HG02852 (cell line): ENCODE results near the gene PEAR1.

Experiments
- ATAC-seq: cut with Tn5 transposase; IDR thresholded peaks from one replicate; pipeline ENCODE4 v1.9.1; 2021; ENCODE audit warnings: mild to moderate bottlenecking, moderate library complexity; ENCODE audit not compliant: unreplicated experiment

PEAR1 gene

DNA sequence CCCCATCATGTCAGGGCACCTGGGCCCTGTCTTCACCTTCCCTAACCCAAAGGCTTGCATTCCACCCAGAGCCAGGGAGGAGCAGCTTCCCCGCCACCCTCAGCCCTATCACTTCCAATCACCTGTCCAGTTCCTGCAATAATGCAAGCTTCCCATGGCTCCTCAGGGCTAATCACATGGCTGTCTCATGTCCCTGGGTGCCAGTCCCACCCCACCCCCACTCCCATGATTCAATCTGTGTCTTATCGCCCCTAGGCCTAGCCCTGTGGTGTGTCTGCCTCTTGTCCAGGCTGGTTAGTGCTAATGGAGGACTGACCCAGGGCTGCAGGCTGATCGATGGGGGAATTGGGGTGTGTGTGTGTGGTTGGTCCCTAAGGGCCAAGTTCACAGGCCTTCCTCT lies 11.0 kb upstream of the PEAR1 start:
- no peak for ATAC-seq

DNA sequence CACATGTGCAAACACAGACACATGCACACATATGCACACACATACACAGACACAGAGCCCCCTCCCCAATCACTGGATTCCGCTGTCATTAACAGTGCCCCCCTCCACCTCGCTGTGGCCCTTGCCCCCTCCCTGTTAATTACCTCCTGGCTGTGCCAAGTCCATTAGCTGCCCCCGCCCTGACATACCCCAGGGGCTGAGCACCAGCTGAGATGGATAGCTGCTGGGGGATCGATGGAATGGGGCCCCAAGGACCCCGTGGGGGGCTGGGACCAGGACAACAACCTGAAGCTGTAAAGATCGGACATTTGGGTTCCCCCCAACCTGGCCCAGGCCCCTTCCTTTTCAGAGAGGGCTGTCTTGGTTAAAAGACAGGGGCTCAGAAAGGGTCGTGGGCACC lies 9.6 kb upstream of the PEAR1 start:
- ATAC-seq: no peak

DNA sequence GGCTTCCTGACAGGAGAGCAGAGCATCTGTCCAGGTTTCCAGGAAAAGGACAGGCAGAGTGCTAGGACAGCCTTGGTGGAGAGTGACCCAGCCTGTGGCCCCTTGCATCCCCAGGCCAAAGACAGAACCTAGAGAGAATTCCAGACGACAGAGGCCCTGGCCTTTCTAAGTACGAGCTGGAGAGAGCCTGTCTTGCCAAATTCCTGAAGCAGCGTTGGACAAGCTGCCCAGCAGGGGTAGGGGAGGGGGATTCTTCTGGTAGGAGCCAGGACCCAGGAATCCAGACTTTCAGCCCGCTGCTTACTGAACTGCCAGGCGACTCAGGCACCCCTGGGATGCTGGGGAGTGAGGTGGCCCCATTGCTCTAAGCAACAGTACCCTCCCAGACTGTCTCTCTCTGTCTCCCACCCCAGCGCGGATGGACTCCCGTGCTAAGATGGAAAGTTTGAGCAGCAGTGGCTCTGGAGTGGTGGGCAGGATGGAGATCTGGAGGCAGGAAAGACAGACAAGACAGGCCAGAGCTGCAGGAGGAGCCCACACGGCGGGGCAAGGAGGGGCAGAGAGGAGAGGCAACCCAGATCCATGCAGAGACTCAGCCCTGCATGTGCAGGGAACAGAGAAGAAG lies 8.8 kb upstream of the PEAR1 start:
- ATAC-seq: no peak

DNA sequence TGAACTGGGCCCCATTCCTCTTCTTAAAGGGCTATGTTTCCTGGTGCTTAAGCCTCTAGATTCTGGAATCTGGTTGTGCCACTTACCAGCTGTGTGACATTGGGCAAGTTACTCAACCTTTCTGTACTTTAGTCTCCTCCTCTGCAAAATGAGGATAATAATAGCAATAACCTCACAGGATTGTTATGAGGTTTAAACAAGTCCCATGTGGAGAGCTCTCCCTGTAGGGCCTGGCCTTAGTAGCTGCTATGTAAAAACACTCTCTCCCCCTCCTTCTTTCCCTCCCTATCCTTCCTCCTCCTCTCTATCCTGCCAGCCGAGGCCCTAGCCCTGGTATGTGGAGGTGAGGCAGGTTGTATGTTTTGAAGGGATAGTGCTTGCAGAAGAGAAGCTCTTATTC lies 8.2 kb upstream of the PEAR1 start:
- no peak for ATAC-seq

DNA sequence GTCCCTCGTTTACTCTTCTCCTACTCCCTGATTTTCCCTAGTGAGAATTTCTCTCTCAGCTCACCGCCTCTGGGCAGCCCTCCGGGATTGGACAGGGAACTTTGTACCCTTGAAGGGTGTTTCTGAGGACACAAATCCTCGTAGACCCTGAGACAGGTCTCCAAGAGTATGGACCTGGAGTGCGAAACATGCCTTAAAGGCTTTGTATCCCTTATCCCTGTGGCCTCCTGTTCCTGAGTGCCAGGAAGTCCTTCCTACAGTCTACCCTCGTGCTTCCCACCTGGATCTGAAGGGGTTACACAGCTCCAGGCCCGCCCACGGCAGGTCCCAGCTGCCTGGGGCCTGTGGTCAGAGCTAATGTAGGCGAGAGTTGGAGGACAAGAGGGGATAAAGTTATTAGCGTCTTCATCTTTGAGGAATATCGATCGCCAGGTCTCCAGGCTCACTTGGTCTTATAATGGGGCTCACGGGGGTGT lies 7.6 kb upstream of the PEAR1 start:
- no peak for ATAC-seq

DNA sequence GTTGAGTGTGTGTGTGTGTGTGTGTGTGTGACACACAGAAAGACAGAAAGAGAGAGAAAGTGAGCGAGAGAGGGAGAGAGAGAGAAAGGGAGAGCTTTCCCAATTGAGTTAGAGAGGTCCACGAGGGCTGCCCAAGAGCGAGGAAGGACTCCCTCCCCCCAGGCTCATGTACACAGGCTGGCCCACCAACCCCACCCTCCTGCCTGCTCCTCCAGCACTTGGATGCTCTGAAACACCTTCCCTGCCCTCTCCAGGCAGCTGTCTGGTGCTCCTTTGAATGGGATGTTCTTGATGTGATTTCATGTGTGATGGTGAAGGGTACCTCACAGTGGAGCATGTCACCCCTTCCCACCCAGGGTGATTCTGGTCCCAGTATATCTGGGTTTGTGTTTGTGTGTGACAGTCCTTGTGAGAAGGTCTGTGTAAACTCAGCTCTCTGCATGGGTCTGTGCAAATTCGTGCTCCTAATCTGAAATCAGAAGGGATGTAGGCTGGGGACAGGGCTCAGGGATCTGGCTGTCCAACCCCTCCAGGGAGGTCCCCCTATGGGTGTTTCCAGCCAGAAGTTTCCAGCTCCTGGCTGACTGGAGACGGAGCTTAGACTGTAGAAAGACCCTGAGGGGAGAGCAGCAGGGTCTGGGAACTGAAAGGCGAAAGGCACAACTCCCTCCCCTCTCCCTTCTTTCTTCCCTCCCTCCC lies 6.8 kb upstream of the PEAR1 start:
- no peak for ATAC-seq

DNA sequence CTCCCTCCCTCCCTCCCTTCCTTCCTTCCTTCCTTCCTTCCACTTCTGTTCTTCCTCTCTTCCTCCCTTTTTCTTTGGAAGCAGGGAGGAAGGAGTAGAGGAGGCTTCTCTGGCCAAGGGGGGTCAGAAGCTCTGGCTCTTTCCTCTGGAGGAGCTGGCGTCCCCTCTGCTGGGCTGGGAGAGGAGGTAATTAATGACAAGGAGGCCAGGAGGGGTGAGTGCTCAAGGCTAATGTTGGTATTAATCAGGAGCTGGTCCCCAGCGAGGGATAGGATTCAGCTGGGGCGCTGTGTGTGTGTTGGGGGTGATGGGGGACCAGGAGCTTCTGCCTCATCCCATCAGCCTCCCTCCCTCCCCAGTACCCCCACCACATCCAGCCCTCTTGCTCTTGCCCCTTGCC lies 6.2 kb upstream of the PEAR1 start:
- ATAC-seq: no peak

DNA sequence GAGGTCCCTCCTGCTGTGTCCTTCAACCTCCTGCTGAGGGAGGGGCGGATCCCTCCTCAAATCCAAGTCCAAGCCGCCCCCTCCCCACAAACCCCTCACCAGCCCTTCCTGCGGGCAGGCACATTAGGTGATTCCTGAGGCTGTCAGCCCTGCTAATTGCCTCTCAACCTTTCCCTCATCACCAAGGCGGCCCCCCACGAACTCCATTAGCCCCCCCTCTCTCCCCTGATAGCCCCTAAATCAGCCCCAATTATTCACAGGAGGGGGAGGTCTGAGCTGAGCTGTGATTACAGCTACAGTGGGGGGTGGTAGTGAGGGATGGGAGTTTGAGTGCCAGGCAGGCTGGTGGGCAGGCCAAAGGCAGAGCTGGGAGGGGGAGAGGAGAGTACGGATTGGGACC lies 5.8 kb upstream of the PEAR1 start:
- no peak for ATAC-seq

DNA sequence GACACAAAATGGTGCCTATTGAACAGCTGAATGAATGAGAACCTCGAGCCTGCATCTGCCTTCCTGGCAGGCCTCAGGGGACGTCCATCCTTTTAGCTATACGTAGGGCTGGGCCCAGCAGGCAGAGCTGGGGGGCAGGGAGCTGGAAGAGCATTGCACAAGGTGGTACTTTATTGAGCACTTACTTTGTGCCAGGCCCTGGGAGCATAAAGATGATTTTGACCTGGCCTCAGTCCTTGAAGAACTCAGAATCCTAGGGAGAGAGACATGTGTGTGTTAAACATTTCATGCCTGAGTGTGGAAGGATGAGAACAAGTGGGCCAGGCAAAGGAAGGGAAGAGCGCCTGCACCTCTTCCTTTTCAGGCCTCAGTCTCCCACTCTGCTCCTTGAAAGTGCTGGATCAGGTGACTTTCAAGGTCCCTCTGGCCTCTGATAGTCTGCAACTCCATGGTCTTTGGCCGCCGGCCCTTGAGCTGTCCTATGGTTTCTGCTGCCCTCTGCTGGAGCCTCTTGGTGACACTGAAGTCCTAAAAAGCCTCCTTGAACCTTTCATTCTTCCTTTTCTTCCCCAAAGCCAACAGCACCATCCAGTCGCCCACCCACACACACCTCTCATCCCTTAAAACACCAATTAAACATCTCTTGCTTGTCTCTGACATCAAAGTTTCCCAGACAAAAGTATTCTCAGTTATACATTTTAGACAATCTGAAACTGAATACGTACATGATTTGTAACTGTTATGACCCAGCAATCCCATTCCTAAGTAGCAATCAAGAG lies 3.5 kb upstream of the PEAR1 start:
- no peak for ATAC-seq

DNA sequence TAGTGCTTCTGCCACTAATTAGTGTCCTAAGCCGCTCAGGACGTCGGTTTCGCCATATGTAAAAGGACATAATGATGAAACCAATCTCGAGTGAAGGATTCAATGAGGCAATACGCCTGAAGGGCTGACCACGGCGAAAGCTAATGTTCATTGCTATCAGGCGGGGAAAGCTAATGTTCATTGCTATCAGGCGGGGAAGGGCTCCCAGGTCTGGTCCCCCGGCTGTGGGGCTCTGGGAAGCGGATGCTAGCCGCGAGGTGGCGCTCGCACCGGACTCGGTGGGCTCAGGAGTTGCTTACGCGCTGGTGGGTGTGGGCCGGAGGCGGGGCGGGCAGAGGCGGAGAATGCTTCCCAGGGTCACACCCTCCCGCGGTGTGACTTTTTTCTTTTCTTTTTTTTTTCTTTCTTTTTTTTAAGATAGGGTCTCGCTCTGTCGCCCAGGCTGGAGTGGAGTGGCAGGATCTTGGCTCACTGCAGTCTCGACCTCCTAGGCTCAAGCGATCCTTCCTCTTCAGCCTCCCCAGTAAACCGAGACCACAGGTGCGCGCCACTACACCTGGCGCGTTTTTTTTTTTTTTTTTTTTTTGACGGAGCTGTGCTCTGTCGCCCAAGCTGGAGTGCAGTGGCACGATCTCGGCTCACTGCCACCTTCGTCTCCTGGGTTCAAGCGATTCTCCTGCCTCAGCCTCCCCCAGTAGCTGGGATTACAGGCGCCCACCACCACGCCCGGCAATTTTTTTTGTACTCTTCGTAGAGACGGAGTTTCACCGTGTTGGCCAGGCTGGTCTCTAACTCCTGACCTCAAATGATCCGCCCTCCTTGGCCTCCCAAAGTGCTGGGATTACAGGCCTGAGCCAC lies 1.1 kb upstream of the PEAR1 start:
- peak; percentile 67 for ATAC-seq

DNA sequence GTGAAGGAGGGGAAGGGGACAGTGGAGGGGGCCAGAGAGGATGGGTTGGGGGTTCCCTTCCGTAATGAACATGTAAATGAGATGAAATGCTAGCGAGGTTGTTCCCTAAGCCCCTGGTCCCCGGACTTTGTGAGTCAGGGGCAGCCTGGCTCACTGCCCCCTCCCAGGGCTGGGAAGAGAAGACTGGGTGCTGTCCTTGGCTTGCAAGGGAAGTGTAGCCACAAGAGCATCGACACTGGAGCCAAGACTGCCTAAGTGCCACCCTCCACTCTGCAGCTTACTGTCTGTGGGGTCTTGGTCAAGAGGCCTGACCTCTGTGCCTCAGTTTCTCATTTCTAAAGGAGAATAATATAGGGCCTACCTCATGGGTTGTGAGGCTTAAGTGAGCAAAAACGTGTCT lies 483 bp downstream of the PEAR1 start:
- ATAC-seq: no peak

DNA sequence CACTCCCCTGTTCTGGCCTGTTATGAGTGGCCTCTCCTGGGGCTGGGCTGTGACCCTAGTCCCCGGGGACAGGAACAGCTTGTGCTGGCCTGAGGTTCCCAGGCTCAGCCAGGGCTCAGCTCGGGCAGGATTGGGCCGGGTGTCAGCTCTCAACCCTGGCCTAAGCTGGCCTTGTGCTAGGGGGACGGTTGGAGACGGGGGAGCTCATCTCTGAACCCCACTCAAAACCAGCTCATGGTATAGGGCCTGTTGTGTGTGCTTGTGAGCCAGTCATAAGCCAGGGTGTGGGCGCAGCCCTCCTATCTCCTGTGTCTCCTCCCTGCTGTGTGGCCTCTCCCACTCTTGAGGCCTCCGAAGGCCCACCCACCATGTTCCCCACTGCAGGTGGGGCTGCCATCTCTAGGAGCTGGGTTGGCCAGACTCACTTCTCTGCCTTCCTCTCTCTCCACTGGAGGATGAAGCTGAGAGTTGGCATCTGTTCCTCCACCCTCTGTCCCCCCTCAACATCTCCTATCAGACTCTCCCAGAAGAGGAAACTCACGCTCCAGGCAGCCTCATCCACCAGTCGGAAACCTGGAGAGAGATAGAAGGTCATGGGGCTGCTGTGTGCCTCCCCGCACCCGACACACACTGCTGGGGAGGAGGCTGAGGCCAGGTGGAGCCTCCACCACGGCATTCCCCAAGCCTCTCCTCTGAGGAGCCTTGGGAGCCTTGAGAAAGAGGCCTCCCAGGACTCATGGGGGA lies 1.4 kb downstream of the PEAR1 start:
- ATAC-seq: no peak

DNA sequence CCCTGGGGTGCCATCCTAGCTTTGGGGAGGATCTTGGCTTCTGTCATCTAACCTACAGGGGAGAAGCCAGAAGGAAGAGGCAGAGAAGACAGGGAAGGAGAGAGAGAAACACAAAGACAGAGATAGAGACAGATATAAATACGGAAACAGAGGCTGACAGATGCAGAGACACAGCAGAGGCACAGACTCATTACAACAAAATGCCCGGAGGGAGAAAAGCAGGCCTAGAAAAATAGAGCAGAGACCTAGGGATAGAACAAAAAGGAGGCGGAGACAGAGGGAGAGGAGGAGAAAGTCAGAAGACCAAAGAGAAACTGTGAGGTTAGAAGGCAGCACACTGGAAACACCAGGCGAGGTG lies 1.9 kb downstream of the PEAR1 start:
- no peak for ATAC-seq

DNA sequence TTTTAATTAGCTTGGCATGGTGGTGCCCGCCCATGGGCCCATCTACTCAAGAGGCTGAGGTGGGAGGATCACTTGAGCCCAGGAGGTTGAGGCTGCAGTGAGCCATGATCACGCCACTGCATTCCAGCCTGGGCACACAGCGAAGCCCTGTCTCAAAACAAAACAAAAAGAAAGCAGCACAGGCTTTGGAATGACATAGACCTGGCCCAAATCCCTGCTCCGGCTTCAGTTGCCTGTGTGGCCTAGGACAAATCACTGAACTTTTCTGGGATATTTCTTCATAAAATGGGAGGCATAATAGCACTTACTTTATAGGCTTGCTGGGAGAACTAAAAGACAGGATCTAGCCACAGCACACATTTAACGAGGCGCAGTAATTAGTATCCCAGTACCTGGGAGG lies 2.4 kb downstream of the PEAR1 start:
- ATAC-seq: no peak

DNA sequence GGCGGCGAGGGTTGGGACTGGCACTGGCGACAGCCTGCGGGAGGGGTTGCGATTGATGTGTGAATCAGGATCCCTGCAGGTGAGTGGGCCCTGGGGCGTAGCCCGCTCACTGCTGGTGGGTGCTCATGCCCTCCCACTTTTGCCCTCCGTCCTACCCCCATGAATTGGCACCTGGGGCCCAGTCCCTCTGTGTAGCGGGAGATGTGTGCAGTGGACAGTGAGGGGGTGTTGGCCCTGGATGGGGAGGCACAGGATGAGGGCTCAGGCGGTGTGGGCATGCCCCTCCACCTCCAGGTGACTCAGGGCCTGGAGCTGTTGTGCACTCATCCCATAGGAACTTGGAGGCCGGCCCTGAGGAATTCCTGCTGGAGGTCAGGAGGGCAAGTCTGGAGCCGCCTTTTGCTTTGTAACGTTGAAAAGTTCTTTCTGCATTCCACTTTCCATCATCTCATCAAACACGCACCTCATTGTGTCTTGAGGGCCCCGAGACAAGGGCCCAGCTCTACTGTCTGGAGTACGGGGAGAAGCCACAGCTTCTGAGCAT lies 3.0 kb downstream of the PEAR1 start:
- ATAC-seq: no peak

DNA sequence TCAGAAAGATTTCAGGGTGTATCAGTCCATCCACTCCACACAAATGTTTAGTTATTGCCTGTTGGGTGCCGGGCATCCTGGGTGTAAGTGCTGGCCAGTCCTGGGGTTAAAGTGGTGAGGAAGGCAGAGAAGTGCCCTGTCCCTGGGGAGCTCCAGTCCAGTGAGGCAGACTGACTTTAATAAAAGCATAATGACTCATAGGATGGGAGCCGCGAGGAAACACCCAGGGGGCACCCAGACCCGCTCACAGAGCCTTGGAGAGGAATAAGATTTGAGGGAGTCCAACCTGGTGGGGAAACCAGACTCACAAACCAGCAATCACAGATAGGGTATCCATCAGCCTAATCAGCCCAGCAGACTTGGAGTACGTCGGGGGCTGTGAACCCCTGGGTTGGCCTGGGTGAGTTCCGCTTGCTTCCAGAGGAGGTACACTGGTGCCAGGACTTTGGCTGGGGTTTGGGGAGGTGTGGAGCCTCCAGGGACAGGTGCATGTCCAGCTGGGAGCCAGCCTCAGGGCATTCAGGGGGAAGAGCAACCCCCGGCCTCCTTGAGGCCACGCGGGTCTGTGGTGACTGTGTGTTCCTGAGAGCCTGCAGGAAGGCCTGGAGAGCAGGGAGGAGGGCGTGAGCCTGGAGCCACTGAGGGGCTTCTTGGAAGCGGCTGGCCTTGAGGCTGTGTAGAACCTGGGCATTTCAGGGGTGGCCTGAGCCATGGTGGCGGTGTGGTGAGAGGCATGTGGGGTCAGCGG lies 3.7 kb downstream of the PEAR1 start:
- ATAC-seq: no peak

DNA sequence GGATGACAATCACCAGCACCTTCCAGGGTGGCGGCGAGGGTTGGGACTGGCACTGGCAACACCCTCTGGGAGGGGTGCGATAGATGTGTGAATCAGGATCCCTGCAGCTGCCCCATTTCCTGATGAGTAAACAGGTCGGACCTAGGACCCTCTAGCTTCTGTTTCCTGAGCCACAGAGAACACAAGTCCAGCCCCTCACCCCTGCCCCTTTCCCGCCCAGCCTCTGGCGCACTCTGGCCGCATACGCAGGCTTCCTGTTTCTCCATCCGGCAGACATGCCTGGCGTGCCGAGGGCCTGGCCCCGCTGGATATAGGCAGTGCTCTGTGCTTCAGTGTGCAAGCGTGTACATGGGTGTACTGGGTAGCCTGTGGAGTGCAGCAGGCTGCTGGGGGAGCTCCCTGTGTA lies 4.6 kb downstream of the PEAR1 start:
- ATAC-seq: no peak

DNA sequence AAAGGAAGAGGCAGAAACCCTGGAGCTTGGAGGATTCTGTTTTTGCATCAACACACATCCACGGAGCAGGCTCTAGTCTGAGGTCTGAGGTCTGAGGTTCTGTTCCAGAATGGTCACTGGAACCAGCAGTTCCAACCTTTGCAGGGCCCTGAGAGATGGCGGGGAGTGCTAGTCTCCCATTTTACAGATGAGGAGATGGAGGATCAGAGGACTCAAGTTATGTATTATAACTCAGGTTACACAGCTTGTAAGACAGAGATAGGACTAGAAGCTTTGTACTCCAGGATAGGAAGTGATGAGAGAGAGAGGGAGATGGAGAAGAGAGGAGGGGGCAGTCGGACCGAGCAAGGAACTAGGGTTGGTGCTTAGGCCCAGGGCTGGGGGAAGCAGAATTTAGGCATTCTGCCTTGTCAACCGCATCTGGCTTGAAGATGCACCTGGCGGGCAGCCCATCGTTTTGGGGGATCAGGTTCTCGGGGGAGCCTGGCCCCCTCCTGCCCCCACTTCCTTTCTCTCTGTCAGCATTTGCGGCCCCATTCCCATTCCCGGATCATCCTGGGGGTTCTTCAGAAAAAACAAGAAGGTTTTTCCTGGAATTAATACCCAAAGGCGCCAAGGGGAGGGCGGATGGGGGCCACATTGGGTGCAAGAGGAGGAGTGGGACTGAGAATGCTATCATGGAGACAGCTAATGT lies 5.6 kb downstream of the PEAR1 start:
- ATAC-seq: no peak
